OCI-LY3 (cell line): ENCODE measurements around the gene NANOS3.
"Not testable (repeated sequence)": the region's sequence is repeated elsewhere in the genome, so short reads cannot be mapped to it uniquely, and the experiment has no call there.

Source experiments
- EZH2phosphoT487 ChIP-seq: fragments of 200-600 bp; shearing (Covaris generic); IDR thresholded peaks from 2 replicates; pipeline ENCODE4 v1.6.1; 2018; ENCODE audit warnings: antibody characterized with exemption, mixed run types, low read depth
- TF ChIP-seq, protein P1 (sequence below): fragments of 200-600, 300-600 bp; sonication (generic); IDR thresholded peaks from 2 replicates; pipeline ENCODE4 v1.5.1; 2014; ENCODE audit warnings: antibody characterized with exemption, low read length, low read depth

GRCh38 chr19:13851734-13852114 is 25.2 kb upstream of the NANOS3 start:
- TF ChIP-seq, protein P1, sequence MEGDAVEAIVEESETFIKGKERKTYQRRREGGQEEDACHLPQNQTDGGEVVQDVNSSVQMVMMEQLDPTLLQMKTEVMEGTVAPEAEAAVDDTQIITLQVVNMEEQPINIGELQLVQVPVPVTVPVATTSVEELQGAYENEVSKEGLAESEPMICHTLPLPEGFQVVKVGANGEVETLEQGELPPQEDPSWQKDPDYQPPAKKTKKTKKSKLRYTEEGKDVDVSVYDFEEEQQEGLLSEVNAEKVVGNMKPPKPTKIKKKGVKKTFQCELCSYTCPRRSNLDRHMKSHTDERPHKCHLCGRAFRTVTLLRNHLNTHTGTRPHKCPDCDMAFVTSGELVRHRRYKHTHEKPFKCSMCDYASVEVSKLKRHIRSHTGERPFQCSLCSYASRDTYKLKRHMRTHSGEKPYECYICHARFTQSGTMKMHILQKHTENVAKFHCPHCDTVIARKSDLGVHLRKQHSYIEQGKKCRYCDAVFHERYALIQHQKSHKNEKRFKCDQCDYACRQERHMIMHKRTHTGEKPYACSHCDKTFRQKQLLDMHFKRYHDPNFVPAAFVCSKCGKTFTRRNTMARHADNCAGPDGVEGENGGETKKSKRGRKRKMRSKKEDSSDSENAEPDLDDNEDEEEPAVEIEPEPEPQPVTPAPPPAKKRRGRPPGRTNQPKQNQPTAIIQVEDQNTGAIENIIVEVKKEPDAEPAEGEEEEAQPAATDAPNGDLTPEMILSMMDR, result not testable (repeated sequence)
- TF ChIP-seq EZH2phosphoT487, result not testable (repeated sequence)
